ENCODE measurements around the gene TGM3. TPM values are rescaled to one million over a fixed set of nuclear protein-coding genes. Genes with fewer than 3 reads are reported as not detected.

The TGM3 gene
- polyA plus RNA-seq, 1 donor (not counting 4 experiments of a cell fraction or from before 2014, with no cell fraction given), result 0.08 TPM

DNA sequence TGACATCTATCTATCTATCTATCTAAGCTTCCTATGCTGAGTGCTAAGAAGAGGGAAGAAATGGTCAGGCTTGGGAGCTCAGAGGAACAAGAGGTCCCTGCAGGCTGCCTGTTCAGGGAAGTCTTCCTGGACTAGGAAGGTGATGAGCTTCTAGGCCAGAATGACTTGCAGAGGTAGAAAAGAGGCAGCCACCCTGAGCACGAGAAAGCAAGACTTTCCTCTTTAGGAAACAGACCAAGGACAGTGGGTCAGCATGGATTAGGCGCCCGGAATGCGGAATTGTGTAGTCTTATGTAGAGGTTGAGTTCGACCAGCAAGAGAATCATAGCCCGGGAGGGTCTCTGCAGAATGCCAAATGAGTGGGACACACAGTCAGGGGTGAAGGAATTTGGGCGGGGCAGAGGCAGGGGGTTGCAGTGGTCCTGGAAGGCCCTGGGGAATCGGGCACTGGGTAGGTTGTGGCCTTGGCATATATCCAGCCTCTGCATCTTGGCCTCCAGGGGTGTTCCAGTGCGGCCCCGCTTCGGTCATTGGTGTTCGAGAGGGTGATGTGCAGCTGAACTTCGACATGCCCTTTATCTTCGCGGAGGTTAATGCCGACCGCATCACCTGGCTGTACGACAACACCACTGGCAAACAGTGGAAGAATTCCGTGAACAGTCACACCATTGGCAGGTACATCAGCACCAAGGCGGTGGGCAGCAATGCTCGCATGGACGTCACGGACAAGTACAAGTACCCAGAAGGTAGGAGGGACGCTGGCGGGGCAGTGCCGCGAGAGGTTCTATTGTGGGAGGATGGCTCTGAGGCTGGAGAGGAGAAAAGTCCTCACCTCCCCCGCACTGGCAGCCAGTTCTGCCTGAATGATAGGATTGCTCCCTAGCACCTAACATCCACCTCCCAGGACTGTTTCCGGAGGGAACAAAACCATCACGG, 32.1 kb downstream of the TGM3 start:
- H4K20me1 ChIP-seq (ENCODE audit: control insufficient read depth, extremely low read depth, insufficient read depth, low read length), result no peaks in the 10 kb centered on the region
- H3K27me3 ChIP-seq (ENCODE audit: control insufficient read depth, extremely low read depth, insufficient read depth, low read length), result peaks cover 49% of the 10 kb centered on the region
- no peaks in the 10 kb centered on the region for H3K4me1 ChIP-seq (ENCODE audit: control insufficient read depth, extremely low read depth, insufficient read depth, low read length)
- no peaks in the 10 kb centered on the region for H3K9me1 ChIP-seq (ENCODE audit: control insufficient read depth, extremely low read depth, insufficient read depth, low read length)
- no peak overlapping the region for H3K4me2 ChIP-seq (ENCODE audit: control insufficient read depth, extremely low read depth, insufficient read depth, low read depth, low read length)
- DNase-seq (ENCODE audit: low read depth, low spot score), result no peak
- no peaks in the 10 kb centered on the region for H3K9me3 ChIP-seq (ENCODE audit: control insufficient read depth, low read depth, low read length)
- H3K9ac ChIP-seq (ENCODE audit: control insufficient read depth, extremely low read depth, insufficient read depth, low read length), result no peak overlapping the region
- no peak overlapping the region for H3K27ac ChIP-seq (ENCODE audit: control insufficient read depth, insufficient read depth, low read length)
- no peak for TF ChIP-seq EZH2 (IDR thresholded peaks at IDR 0.05; ENCODE audit: low read length)
- TF ChIP-seq, protein P1, sequence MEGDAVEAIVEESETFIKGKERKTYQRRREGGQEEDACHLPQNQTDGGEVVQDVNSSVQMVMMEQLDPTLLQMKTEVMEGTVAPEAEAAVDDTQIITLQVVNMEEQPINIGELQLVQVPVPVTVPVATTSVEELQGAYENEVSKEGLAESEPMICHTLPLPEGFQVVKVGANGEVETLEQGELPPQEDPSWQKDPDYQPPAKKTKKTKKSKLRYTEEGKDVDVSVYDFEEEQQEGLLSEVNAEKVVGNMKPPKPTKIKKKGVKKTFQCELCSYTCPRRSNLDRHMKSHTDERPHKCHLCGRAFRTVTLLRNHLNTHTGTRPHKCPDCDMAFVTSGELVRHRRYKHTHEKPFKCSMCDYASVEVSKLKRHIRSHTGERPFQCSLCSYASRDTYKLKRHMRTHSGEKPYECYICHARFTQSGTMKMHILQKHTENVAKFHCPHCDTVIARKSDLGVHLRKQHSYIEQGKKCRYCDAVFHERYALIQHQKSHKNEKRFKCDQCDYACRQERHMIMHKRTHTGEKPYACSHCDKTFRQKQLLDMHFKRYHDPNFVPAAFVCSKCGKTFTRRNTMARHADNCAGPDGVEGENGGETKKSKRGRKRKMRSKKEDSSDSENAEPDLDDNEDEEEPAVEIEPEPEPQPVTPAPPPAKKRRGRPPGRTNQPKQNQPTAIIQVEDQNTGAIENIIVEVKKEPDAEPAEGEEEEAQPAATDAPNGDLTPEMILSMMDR (optimal IDR thresholded peaks at IDR 0.05 in 1 of 3, IDR thresholded peaks at IDR 0.05 in 1 of 3, conservative IDR thresholded peaks at IDR 0.05 in 1 of 3; ENCODE audit: extremely low read depth in 1 of 3, insufficient read depth in 2 of 3, low read length in 3 of 3), result no peak
- H3K4me3 ChIP-seq (ENCODE audit: control insufficient read depth in 2 of 3, extremely low read depth in 1 of 3, insufficient read depth in 2 of 3, low read depth in 1 of 3, low read length in 3 of 3), result no peak overlapping the region
- dilution Hi-C loops (cut with MboI; ENCODE audit: extremely low pct_ligation_motif_present, low sequenced_read_pairs), result no loop called here
- FAIRE-seq, result no peak
- no peaks in the 10 kb centered on the region for H3K79me2 ChIP-seq (ENCODE audit: control insufficient read depth, insufficient read depth, low read length)
- H2AFZ ChIP-seq (ENCODE audit: control insufficient read depth, low read length), result no peak overlapping the region
- no peaks in the 10 kb centered on the region for H3K36me3 ChIP-seq (ENCODE audit: control insufficient read depth in 2 of 2, extremely low read depth in 1 of 2, insufficient read depth in 2 of 2, low read length in 2 of 2)

DNA sequence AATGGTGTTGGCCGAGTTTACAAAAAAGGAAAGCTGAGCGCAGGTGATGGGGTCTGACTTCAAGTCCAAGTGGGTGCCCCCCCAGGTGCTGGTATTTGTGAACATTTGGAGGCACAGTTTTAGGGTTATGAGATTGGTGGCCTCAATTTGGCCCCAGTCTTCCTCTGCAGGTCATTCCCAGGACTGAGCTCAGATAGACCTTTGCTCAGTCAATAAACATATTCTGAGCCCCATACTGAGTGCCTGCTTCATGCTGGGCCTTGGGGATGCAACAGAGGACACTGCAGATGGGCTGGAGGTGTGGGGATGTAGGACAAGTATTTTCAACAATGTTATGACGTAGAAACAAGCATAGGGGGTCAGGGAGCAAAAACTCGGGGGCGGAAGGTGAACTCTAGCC, 33.5 kb downstream of the TGM3 start:
- no peak for FAIRE-seq

More for the DNA sequence above, 33.5 kb downstream of the TGM3 start:
- dilution Hi-C loops (cut with MboI; ENCODE audit: extremely low pct_ligation_motif_present, low sequenced_read_pairs), result no loop called here
- no peak overlapping the region for H2AFZ ChIP-seq (ENCODE audit: control insufficient read depth, low read length)
- H3K36me3 ChIP-seq (ENCODE audit: control insufficient read depth in 2 of 2, extremely low read depth in 1 of 2, insufficient read depth in 2 of 2, low read length in 2 of 2), result no peaks in the 10 kb centered on the region
- no peaks in the 10 kb centered on the region for H3K4me1 ChIP-seq (ENCODE audit: control insufficient read depth, extremely low read depth, insufficient read depth, low read length)
- DNase-seq (ENCODE audit: low read depth, low spot score), result no peak
- no peak overlapping the region for H3K27ac ChIP-seq (ENCODE audit: control insufficient read depth, insufficient read depth, low read length)
- no peak overlapping the region for H3K4me2 ChIP-seq (ENCODE audit: control insufficient read depth, extremely low read depth, insufficient read depth, low read depth, low read length)
- H3K9me3 ChIP-seq (ENCODE audit: control insufficient read depth, low read depth, low read length), result no peaks in the 10 kb centered on the region
- peaks cover 52% of the 10 kb centered on the region for H3K27me3 ChIP-seq (ENCODE audit: control insufficient read depth, extremely low read depth, insufficient read depth, low read length)
- H4K20me1 ChIP-seq (ENCODE audit: control insufficient read depth, extremely low read depth, insufficient read depth, low read length), result no peaks in the 10 kb centered on the region
- H3K79me2 ChIP-seq (ENCODE audit: control insufficient read depth, insufficient read depth, low read length), result no peaks in the 10 kb centered on the region
- H3K9me1 ChIP-seq (ENCODE audit: control insufficient read depth, extremely low read depth, insufficient read depth, low read length), result no peaks in the 10 kb centered on the region
- H3K4me3 ChIP-seq (ENCODE audit: control insufficient read depth in 2 of 3, extremely low read depth in 1 of 3, insufficient read depth in 2 of 3, low read depth in 1 of 3, low read length in 3 of 3), result no peak overlapping the region
- H3K9ac ChIP-seq (ENCODE audit: control insufficient read depth, extremely low read depth, insufficient read depth, low read length), result no peak overlapping the region
- TF ChIP-seq EZH2 (IDR thresholded peaks at IDR 0.05; ENCODE audit: low read length), result no peak
- TF ChIP-seq, protein P1 (optimal IDR thresholded peaks at IDR 0.05 in 1 of 3, IDR thresholded peaks at IDR 0.05 in 1 of 3, conservative IDR thresholded peaks at IDR 0.05 in 1 of 3; ENCODE audit: extremely low read depth in 1 of 3, insufficient read depth in 2 of 3, low read length in 3 of 3), result no peak
